ENCODE data around the gene WSCD2.

GRCh38 chr12:108284163-108284562, 155.1 kb downstream of the WSCD2 start:
- TF ChIP-seq CTCF (IDR thresholded peaks at IDR 0.05) (no peak), POLR2A (IDR thresholded peaks at IDR 0.05) (no peak), EP300 (IDR thresholded peaks at IDR 0.05) (no peak)

Data from ovary (tissue), 3 donors.